ENCODE results near the gene MBTPS1.

The MBTPS1 gene

DNA sequence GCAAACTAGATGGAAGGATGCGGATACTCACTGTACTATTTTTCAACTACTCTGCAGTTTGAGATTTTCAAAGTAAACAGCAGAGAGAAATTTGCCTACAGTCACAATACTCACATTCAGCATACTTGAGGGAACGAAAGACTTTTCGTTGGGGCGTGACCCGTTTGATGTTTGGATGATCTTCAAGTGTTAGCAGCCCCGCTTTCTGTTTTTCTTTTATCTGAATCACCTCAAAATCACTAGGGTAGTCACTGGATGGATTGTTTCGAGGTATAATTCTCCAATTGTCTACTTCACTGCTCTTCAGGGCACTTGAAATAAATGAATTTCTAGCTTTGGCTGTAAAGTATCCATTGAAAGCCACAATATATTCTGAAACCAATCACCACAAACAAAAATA, 17.8 kb downstream of the MBTPS1 start:
- DNase-seq (ENCODE audit: low spot score), result no peak

DNA sequence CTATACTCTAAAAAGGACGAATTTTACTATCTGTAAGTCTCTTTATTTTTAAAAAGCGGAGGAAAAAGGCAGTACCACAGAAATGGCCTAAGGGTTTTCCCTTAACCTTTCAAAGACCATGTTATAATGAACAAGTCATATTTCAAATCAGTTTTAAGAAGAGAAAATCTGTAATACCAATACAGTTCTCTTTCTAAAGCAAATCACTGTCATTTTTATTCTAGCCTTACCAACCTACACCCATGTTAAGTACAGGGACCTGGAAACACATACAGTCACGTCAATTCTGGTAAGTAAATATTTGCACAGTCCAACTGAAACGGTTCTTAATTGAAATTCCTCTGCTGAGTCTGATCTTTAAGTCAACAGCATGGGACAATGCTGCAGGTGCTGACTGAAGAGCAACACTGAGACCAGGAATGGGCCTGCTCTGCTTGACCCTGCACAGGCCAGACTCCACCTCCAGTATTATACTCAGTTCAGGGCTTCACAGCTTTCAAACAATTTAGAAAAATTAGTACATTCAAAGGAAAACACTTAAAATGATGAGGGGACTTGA, 20.2 kb downstream of the MBTPS1 start:
- no peak for DNase-seq (ENCODE audit: low spot score)

DNA sequence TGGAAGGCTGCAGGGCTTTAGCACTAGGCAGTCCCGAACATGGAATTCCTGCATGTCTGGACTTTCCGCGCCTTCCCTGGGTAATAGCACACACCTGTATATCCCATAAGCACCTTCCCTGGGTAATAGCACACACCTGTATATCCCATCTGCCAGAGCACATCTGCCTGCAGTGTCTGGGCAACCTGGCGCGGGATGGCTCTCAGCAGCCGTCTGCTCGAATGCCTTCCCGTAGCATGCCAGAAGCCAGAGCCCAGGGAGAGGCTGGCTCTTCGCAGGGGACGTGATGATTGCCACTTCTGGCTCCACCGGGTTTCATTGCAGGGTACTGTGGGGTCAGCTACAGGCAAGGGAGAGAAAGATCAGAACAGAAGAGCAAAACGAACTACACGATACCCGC, 21.3 kb downstream of the MBTPS1 start:
- DNase-seq (ENCODE audit: low spot score), result no peak

DNA sequence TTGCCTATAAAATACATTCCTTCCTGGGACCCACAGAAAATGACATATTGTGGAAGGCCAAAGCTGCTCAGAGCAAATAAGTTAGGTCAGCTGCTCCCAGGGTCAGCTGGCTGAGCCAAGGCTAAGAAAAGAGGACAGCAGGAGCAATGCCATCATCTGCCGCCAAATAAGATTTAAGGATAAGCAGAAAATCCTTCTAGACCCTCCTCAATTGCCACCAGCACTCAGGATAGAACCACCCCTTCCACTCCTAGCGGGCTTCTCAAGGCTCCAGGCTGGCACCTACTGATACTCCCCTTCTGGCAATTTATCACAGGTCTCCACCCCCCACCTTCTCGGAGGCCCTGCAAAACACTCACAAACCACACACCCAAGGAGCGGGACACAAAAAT, 22.9 kb downstream of the MBTPS1 start:
- DNase-seq (ENCODE audit: low spot score), result no peak

DNA sequence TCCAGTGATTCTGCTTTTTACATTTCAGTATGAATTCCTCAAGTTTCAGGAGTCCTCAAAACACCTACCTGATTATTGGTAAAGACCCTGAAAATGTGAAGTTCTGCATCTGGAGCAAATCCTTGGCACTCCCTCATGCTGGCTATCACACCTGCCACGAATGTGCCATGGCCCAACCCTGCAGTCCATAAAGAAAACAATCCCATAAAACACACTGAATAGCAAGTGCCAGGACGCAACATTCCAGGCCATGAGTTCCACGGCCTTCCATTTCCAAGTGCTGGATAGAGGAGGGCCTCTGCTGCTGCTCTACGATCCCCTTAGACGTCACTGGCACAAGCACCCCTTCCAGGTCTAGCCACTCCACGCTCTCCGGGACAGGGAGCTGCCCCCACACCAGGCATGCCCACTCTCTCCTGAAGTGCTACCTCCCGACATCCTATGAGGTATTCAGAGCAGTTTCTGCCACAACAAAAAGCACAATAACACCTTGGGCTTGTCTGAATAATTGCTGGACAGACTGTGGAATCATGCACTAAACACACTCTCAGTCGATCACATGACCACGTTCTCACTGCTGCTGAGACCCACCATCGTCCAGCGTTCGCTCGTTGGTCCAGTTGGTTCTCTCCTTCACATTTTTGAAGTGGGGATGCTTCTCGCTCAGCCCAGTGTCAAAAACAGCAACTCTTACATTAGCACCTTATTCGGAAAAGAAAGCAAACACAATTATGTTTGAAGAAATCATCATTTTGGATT, 23.4 kb downstream of the MBTPS1 start:
- DNase-seq (ENCODE audit: low spot score), result no peak

DNA sequence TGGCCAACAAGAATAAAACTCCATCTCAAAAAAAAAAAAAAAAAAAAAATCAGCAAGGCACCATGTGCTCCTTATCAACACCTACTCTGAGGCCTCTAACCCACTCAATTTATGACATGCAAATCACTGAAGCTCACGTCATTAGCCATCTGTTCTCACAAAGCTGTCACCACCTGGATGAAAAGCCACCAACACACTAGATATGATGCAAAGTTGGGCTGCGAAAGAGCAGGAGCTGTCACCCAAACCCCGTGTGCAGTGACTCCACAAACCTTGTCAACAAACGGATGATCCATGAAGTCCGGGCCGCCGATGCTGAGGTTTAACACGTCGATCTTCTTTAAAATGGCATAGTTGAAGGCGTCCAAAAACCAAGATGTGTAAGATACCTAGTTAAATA, 25.3 kb downstream of the MBTPS1 start:
- DNase-seq (ENCODE audit: low spot score), result peak; percentile 96

DNA sequence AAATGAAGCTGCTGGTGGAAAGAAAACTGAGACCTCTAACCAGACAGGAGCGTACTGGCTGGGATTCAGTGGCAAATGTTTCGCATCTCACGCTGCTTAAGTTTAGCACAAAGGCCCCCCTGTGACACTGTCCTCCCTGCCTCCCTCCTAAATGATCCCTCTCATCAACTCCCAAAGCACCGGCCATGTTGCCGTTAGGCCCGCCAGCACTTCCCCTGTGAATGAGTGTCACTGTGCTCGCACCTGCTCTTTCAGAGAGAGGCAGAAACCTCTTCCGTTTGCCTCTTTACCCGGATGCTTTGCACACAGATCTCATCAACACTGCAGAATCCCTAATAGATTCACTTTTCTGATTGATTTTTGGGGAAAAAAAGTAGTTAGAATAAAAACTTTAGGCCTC, 26.5 kb downstream of the MBTPS1 start:
- DNase-seq (ENCODE audit: low spot score), result peak; percentile 66

DNA sequence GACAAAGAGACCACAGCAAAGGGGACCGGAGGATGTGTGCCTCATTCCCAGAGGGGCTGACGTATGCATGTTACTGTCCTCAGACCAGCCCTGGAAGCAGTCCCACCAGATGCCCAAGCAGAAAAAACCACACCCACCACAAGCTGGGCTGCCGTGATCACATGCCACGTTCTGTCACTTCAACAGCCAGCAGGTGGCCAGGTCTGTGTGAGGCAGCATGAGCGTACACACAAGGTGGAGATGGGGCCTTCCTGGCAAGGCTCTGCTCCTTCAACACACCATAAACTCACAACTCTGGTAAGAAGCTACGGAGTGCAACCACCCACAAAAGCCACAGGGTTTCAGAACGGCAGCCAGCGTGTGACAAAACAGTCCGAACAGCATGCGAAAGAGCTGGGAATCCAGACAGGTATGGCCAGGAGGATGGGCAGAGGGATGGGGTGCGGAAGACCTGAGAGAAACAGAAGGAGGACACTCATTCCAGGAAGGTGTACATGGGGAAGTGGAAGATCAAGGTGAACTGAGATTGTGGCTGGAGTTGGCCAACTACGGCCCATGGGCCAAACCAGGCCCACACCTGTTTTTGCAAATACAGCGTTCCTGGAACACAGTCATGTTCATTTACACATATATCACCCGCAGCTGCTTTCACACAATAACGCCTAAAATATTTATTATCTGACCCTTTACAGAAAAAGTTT, 27.9 kb downstream of the MBTPS1 start:
- DNase-seq (ENCODE audit: low spot score), result peak; percentile 95

DNA sequence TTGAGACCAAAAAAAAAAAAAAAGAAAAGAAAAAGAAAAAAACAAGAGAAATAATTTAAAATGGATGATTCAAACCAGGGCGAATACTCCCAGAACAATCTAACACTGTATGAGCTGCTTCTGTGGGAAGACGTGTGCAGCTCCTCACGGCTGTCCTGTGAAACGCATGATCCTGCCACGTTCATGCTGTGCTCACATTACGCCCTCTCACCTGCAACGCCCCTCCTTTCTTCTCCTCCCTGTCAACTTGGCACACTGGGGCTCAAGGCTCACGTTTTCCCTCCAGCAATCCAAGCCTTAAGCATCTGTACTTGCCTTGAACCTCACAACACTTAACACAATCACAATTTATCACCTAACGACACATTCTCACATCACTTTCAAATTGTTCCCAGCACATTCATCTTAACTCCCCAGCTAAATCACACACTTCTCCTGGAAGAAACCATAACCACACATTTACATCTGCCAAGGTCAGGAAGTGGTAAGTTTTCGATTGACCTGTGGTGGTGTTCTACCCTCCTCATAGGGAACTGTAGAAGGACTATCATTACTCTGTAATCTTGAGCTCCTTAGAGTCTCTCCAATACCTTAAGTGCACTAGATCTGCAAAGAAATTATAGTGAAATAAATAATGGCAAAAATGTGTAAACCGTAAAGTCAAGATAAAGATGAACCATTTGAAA, 29.1 kb downstream of the MBTPS1 start:
- peak; percentile 39 for DNase-seq (ENCODE audit: low spot score)

DNA sequence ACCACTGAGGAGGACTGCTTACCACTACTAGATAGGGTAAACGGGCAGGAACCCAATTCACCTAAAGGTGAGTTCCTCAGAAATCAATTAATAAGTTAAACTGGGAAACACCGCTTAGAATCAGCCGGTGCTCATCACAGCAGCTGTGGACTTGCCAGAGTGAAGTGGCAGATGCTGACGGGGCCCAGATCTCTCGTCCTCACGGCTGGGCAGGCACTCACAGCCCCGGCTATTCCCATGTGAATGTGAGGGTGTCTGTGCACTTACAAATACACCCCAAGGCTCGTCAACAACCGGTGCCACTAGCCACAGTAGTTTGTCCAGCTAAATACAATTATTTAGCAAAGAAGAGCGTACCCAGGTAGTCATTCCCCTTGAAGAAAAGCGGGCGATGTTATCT, 29.7 kb downstream of the MBTPS1 start:
- peak; percentile 47 for DNase-seq (ENCODE audit: low spot score)

DNA sequence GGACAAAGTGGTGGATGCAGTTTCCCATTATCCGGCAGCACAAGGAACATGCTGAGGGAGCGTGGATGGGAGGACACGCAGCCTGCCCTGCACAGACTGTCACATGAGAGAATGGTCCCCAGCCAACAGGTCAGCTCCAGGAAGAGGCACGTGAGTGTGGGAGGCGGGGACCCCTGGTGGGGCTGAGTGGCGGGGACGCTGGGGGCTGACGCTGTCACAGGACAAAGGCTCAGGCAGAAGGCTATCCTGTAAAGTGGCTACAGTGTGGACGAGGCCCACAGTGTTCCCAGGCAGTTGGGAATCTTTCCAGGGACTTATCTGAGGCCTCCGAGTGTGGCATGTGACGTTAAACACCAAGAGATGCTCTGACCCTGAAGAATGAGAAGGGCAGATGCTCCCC, 30.4 kb downstream of the MBTPS1 start:
- no peak for DNase-seq (ENCODE audit: low spot score)

DNA sequence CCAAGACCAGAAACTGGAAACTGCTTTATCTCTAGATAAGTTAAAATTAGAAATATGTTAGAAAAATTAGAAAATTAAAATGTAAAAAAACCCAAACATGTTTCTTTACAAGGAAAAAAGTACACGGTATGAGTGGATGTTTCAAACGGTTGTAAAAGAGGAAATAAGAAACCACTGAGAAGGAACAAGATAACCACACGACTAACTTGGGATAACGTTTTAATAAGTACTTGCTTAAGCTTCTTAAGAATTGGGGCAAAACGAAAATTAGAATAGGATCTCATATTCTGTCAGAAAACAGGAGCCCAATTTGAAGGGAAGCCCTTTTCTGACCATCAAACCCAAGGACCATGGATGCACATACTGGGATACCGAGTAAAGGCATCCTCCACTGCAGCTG, 31.0 kb downstream of the MBTPS1 start:
- DNase-seq (ENCODE audit: low spot score), result peak; percentile 59

DNA sequence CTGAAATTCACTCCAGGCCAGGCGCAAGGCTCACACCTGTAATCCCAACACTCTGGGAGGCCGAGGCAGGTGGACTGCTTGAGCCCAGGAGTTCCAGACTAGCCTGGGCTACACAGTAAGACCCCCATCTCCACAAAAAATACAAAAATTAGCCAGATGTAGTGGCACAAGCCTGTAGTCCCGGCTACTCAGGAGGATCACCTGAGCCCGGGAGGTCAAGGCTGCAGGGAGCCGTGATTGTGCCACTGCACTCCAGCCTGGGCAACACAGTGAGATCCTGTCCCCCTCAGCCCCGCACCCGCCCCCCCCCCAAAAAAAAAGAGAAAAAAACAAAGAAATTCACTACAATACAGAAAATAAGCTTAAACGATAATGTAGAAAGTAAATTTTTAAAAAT, 31.5 kb downstream of the MBTPS1 start:
- no peak for DNase-seq (ENCODE audit: low spot score)

DNA sequence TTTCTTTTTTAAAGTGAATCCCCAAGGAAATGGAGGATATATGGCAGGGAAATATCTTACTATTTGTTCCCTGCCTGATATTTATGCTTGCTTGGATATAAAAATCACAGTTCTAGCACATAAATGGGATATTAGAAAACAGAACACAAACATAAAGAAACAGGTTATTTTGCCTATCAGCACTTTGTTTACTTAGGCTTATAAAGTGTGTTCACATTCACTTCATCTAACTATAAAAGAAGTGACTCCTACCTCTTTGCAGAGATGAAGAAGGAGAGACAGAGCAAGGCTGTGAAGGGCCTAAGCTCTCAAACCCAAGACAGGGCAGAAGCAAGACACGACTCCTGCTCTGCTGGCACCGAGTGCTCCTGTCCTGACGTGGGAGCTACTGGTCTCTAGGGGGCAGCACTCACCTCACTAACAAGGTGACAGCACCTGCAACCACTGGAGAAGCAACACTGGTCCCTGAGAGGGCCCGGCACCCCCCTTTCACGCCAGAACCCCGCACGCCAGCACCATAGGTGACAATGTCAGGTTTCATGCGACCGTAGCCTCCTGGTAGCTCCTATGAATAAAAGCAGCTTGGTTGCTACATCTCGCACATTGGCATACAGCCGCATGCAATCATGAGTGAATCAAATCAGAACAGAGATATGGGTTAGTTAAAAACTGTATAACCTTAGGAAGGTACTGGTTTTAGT, 32.0 kb downstream of the MBTPS1 start:
- peak; percentile 86 for DNase-seq (ENCODE audit: low spot score)

DNA sequence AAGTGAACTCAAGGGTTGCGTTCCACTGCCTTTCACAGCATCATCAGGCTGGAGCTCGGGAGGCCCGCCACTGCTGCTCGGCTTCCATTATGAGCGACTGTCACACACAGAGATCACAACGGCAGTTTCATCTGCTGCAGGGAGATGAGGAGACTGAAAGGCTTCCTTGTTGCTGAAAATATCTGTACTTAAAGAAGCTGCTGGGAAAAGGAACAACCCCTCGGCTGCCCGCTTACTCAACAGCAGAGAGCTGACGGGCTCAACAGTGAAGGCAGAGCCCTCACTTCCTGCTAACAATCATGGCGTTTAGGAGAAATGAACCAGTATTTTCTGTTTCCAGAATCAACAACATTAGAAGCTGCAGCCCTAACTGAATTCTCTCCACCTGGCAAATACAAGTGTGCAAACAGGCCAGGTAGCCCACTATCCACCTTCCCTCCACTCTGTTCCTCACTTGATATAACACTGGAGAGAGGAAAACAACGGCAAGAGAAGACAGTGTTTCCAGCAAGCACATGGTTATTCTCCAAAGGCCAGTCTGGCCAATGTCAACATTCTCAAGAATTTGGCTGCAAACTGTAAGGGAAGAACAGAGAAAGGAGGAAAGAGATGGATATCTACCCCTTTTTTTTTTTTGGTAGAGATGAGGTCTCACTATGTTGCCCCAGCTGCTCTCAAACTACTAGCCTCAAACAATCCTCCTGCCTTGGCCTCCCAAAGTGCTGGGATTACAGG, 33.7 kb downstream of the MBTPS1 start:
- DNase-seq (ENCODE audit: low spot score), result no peak

DNA sequence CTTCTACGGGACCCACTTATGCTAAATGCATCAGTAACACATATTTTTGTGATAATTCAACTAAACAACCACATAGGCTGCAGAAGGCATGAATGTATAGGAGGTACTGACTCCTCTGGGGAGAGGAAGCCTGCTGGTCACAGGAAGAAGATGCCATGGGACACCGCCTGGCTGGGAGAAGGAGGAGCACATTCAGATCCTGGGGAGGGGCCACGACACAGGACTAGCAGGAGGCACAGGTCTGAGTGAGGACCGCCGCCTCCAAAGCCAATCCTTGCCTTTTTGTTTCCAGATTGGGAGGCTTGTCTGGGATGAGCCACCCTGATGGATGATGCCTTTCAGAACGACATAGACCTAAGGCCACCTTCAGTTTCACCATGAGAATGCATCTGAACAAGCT, 34.6 kb downstream of the MBTPS1 start:
- no peak for DNase-seq (ENCODE audit: low spot score)

DNA sequence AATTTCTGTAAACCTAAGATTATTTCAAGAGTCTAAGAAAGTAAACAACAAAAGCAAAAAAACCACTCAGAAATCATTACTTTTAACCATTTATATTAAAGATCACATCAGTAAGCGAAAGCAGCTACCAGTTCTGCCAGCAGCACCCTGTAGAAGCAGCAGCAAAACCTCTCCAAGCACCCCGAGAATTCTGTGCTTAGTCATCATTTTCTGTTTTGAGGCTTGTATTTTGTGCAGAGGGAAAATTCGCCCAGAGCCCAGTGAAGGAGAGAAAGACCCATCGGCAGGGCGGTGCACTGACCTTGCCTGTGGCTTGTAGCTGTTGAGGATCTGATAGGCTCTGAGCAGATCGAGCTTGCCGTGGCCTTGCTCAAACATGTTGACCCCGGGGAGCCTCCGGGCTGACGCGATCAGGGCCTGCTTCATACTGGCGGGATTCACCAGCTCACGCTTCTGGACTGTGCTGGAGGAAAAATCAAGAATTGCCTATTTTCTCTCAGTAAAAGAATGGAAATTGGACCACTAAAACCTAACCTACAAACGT, 35.2 kb downstream of the MBTPS1 start:
- no peak for DNase-seq (ENCODE audit: low spot score)

DNA sequence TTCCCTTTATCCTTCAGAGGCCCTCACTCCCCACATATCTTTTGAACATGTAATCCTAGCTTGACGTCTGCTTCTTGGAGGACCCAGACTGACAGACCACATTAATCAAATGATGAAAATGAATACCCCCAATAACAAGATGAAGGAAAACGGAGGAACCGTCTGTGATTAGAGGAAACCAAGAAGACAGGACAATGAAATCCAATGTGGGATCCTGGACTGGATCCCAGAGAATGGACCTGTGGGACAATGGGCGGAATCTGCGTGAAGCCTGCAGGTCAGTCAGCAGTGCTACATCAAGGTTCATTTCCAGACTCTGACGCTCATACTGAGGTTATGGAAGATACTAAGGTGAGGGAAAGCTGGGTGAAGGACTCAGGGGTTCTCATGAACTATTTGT, 35.9 kb downstream of the MBTPS1 start:
- no peak for DNase-seq (ENCODE audit: low spot score)

DNA sequence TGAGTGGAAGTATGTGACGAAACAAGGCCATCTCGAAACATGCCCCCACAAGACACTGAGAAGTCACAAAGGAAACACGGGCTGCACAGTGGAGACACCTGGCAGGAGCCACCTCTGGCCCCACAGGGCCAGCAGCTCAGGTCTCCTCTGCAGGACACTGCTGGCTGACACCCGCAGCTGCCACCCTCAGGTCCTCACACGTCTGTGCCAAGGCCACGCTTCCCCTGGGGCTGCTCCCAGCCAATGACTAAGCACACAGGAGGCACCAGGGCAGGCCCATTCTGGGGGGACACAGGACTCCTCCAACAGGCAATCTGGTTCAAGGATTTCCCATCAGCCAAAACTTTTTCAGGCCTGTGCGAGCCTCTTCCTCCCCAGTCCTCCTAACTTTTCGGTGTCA, 36.4 kb downstream of the MBTPS1 start:
- DNase-seq (ENCODE audit: low spot score), result no peak

DNA sequence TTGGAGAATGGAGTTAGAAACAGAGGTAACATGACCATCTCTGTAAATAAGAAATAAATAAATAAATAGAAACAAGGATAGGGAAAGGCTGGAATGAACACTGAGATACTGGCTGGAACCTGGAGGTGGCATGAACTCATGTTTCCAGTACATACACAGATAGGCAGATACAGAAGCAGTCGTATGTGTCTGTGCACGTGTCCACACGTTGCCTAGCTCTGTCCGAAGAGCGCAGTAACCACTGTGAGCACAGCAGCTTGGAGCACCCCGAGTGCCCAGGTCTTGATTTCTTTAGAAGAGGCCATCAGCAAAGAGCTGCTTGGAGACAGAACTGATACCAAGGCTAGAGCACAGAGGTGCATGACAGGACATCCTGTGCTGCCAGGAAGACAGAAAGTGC, 37.1 kb downstream of the MBTPS1 start:
- no peak for DNase-seq (ENCODE audit: low spot score)

DNA sequence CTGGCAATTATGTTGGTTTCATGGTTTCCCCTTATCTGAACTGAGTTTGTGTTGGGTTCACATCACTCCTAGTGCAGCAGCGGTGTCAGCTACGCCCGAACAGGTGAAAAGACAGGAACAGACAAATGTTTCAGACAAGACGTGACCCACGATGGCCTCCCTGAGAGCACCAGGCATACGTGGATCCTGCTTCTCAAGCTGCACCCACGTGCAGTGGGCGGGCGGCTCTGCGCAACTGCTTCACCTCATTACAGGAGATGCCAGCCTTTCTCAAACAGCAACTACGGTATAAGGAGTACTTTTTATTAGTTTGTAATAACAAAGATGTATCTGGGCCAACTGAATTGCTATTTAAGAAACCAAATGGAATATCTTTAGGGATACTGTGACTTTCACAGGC, 41.4 kb downstream of the MBTPS1 start:
- DNase-seq (ENCODE audit: low spot score), result no peak
